OCI-LY1 (cell line): ENCODE measurements around the gene HBE1.

Experiments
- H2AFZ ChIP-seq: fragments of 200-600 bp; sonication (generic), shearing (Covaris generic); 2 replicates; pipeline ENCODE4 v1.6.0; 2014; ENCODE audit warnings: antibody characterized with exemption, mild to moderate bottlenecking, low read length
- H3F3A ChIP-seq: fragments of 200-600 bp; sonication (generic), shearing (Covaris generic); 2 replicates; pipeline ENCODE4 v1.6.0; 2014; ENCODE audit warnings: mild to moderate bottlenecking, antibody characterized with exemption, low read length, moderate library complexity; ENCODE audit not compliant: insufficient read depth
- H3K27ac ChIP-seq: fragments of 200-600 bp; sonication (generic); 2 replicates; pipeline ENCODE4 v1.5.1; 2014; ENCODE audit warnings: low read length, mixed run types, mild to moderate bottlenecking, low read depth; ENCODE audit not compliant: poor library complexity, severe bottlenecking
- H3K27me3 ChIP-seq: fragments of 200-600 bp; sonication (generic); 2 replicates; pipeline ENCODE4 v1.6.0; 2014; ENCODE audit warnings: antibody characterized with exemption, mild to moderate bottlenecking, low read length, moderate library complexity; ENCODE audit not compliant: insufficient read depth
- H3K36me3 ChIP-seq: fragments of 200-600 bp; sonication (generic); 2 replicates; pipeline ENCODE4 v1.6.1; 2014; ENCODE audit warnings: mild to moderate bottlenecking, antibody characterized with exemption, low read length, moderate library complexity, mixed read lengths; ENCODE audit not compliant: insufficient read depth
- H3K4me1 ChIP-seq: fragments of 200-600 bp; sonication (generic); 2 replicates; pipeline ENCODE4 v1.5.1; 2014; ENCODE audit warnings: mild to moderate bottlenecking, low read length, moderate library complexity; ENCODE audit not compliant: insufficient read depth, severe bottlenecking
- H3K4me2 ChIP-seq: fragments of 200-600 bp; sonication (generic), shearing (Covaris generic); 2 replicates; pipeline ENCODE4 v1.6.1; 2014; ENCODE audit warnings: low read length
- H3K4me3 ChIP-seq: fragments of 200-600 bp; sonication (generic); 2 replicates; pipeline ENCODE4 v1.5.1; 2014; ENCODE audit warnings: low read length, low read depth, mild to moderate bottlenecking, mixed read lengths; ENCODE audit not compliant: poor library complexity, severe bottlenecking
- H3K79me2 ChIP-seq: fragments of 200-600 bp; shearing (Covaris generic); 2 replicates; pipeline ENCODE4 v1.6.1; 2016; ENCODE audit warnings: mixed run types, low read length, mixed read lengths; ENCODE audit not compliant: insufficient read depth
- H3K9ac ChIP-seq: fragments of 200-600 bp; sonication (generic), shearing (Covaris generic); 2 replicates; pipeline ENCODE4 v1.6.1; 2014; ENCODE audit warnings: mild to moderate bottlenecking, low read length, mixed read lengths
- H3K9me2 ChIP-seq: fragments of 200-600 bp; sonication (generic), shearing (Covaris generic); 2 replicates; pipeline ENCODE4 v1.6.1; 2014; ENCODE audit warnings: low read depth, mild to moderate bottlenecking, low read length, mixed read lengths
- H3K9me3 ChIP-seq: fragments of 200-600 bp; shearing (Covaris generic); 2 replicates; pipeline ENCODE4 v1.6.1; 2014; ENCODE audit warnings: low read length, mixed read lengths
- H4K20me1 ChIP-seq: fragments of 200-600 bp; sonication (generic), shearing (Covaris generic); 2 replicates; pipeline ENCODE4 v1.6.0; 2016; ENCODE audit warnings: mild to moderate bottlenecking, low read length; ENCODE audit not compliant: insufficient read depth
- EZH2 ChIP-seq: fragments of 200-600 bp; sonication (generic), shearing (Covaris generic); IDR thresholded peaks from 2 replicates; pipeline ENCODE4 v1.8.0; 2017; ENCODE audit warnings: borderline replicate concordance, mixed run types, mild to moderate bottlenecking, antibody characterized with exemption, low read length, moderate library complexity, mixed read lengths
- TF ChIP-seq, protein P1 (sequence below): fragments of 200-600 bp; sonication (generic), shearing (Covaris generic); IDR thresholded peaks from 2 replicates; pipeline ENCODE4 v1.5.1; 2017; ENCODE audit warnings: mild to moderate bottlenecking, antibody characterized with exemption, low read length, moderate library complexity, mixed read lengths

The HBE1 gene

DNA sequence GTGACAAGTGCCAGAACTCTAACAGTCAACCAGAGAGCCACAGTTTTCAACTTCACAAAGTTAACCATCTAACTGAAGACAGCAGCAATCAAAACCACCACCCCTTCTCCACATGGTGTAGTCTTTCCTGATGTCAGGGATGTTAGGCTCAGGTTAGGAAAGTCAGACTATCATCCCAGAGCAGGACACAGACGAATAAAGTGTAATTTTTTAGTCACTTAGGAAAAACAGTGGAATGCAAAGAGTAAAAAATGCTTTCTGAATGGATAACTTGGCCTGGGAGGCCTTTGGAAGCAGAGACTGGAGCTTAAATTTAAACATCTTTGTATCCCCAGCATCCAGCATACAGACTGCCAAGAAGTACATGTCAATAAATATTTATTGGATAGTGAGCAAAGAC, 16.6 kb upstream of the HBE1 start:
- Histone ChIP-seq H3K36me3 (no peaks in the 10 kb centered on the region), H3K9me3 (no peaks in the 10 kb centered on the region), H3K4me3 (no peak overlapping the region), H2AFZ (no peak overlapping the region), H3K79me2 (no peaks in the 10 kb centered on the region), H3K27me3 (no peaks in the 10 kb centered on the region), H3K4me1 (no peaks in the 10 kb centered on the region), H3K9ac (no peak overlapping the region), H3K27ac (no peak overlapping the region), H3K9me2 (no peaks in the 10 kb centered on the region), H4K20me1 (no peaks in the 10 kb centered on the region), H3F3A (no peaks in the 10 kb centered on the region), H3K4me2 (no peak overlapping the region)
- TF ChIP-seq, protein P1, sequence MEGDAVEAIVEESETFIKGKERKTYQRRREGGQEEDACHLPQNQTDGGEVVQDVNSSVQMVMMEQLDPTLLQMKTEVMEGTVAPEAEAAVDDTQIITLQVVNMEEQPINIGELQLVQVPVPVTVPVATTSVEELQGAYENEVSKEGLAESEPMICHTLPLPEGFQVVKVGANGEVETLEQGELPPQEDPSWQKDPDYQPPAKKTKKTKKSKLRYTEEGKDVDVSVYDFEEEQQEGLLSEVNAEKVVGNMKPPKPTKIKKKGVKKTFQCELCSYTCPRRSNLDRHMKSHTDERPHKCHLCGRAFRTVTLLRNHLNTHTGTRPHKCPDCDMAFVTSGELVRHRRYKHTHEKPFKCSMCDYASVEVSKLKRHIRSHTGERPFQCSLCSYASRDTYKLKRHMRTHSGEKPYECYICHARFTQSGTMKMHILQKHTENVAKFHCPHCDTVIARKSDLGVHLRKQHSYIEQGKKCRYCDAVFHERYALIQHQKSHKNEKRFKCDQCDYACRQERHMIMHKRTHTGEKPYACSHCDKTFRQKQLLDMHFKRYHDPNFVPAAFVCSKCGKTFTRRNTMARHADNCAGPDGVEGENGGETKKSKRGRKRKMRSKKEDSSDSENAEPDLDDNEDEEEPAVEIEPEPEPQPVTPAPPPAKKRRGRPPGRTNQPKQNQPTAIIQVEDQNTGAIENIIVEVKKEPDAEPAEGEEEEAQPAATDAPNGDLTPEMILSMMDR = no peak
- TF ChIP-seq EZH2 = no peak

DNA sequence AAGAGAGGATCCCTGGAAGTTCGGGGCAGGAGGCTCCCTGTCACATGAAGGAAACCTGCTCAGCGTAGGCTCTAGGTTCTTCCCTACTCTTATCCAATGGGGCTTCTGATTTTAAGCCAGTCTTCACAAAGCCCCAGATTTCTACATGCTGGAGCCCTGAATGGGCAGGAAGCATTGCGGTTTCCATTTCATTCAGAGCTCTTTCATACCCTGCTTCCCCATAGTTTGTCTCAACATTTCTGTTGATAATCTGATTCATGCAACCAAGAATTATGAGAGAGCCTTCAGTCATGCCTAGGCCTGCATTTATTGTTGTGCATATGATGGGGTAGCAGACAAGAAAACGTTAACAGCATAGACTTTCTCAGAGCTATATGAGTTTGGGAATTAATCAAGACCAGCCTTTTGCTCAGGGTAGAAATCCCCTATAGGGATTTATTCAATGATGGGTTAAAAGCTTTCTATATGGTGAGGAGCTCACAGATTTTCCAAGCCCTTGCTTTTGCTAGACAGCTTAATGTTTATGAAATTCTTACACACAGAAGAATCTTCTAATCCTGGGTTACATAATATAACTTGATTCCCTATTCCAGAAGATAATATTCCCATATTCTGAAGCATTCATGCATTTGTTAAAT, 16.1 kb upstream of the HBE1 start:
- Histone ChIP-seq H3K4me2 (no peak overlapping the region), H4K20me1 (no peaks in the 10 kb centered on the region)
- TF ChIP-seq, protein P1 = no peak
- TF ChIP-seq EZH2 = no peak

DNA sequence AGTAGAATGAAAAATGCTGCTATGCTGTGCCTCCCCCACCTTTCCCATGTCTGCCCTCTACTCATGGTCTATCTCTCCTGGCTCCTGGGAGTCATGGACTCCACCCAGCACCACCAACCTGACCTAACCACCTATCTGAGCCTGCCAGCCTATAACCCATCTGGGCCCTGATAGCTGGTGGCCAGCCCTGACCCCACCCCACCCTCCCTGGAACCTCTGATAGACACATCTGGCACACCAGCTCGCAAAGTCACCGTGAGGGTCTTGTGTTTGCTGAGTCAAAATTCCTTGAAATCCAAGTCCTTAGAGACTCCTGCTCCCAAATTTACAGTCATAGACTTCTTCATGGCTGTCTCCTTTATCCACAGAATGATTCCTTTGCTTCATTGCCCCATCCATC, 14.9 kb upstream of the HBE1 start:
- TF ChIP-seq, protein P1 = no peak
- TF ChIP-seq EZH2 = no peak
- H3K4me1 ChIP-seq = no peaks in the 10 kb centered on the region
- no peak overlapping the region for H3K9ac ChIP-seq
- no peaks in the 10 kb centered on the region for H3K36me3 ChIP-seq
- no peaks in the 10 kb centered on the region for H3F3A ChIP-seq
- no peak overlapping the region for H2AFZ ChIP-seq
- H3K4me2 ChIP-seq = no peak overlapping the region
- no peak overlapping the region for H3K4me3 ChIP-seq
- no peaks in the 10 kb centered on the region for H4K20me1 ChIP-seq
- H3K79me2 ChIP-seq = no peaks in the 10 kb centered on the region
- H3K27me3 ChIP-seq = no peaks in the 10 kb centered on the region
- no peaks in the 10 kb centered on the region for H3K9me2 ChIP-seq
- H3K27ac ChIP-seq = no peak overlapping the region
- no peaks in the 10 kb centered on the region for H3K9me3 ChIP-seq

More for the DNA sequence above, 16.1 kb upstream of the HBE1 start:
- Histone ChIP-seq H3K27me3 (no peaks in the 10 kb centered on the region), H2AFZ (no peak overlapping the region), H3K79me2 (no peaks in the 10 kb centered on the region), H3K4me3 (no peak overlapping the region), H3K9me3 (no peaks in the 10 kb centered on the region), H3K4me1 (no peaks in the 10 kb centered on the region), H3F3A (no peaks in the 10 kb centered on the region), H3K9me2 (no peaks in the 10 kb centered on the region), H3K27ac (no peak overlapping the region), H3K36me3 (no peaks in the 10 kb centered on the region), H3K9ac (no peak overlapping the region)
